HCT116 (cell line): ENCODE results near the gene AQP5.

ENCODE experiments used
- CTCF ChIP-seq, 3 experiments: fragments of 200-600 bp in 1 of 3; sonication (generic) in 1 of 3; IDR thresholded peaks in 2 of 3; conservative IDR thresholded peaks in 1 of 3; 2 replicates each; pipeline ENCODE4 v1.5.1; 2012 to 2017; ENCODE audit warnings: low read depth in 2 of 3, low read length in 2 of 3, antibody characterized with exemption in 1 of 3, borderline replicate concordance in 1 of 3, control low read depth in 1 of 3, mild to moderate bottlenecking in 1 of 3, mixed read lengths in 1 of 3, mixed run types in 1 of 3, moderate library complexity in 1 of 3; ENCODE audit not compliant: insufficient read depth in 1 of 3
- EGR1 ChIP-seq: IDR thresholded peaks from 2 replicates; pipeline ENCODE4 v1.6.1; 2012; ENCODE audit warnings: low read depth
- EZH2 ChIP-seq: fragments of 200-600 bp; sonication (generic); IDR thresholded peaks from 2 replicates; pipeline ENCODE4 v1.6.1; 2017; ENCODE audit warnings: antibody characterized with exemption, mixed run types
- MAX ChIP-seq: IDR thresholded peaks from 2 replicates; pipeline ENCODE4 v1.6.1; 2012
- ZFX ChIP-seq: fragments of 450-650 bp; IDR thresholded peaks from 2 replicates; pipeline ENCODE4 v1.6.1; 2017

DNA sequence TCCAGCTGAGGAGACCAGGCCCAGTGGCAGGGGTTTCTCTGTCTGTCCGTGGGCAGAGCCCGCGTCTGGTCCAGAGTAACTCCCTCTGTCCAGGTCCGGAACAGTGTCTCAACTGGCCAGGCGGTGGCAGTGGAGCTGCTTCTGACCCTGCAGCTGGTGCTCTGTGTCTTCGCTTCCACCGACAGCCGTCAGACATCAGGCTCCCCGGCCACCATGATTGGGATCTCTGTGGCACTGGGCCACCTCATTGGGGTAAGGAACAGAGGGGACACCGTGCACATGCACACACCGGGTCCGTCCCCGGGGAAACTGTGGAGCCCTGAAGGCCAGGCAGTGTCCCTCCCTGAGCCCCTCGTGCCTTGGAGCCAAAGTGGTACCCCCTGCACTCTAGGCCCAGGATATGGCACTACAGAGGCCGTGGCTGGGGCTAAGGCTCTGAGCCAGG lies 12.6 kb downstream of the AQP5 start:
- no peak for TF ChIP-seq EZH2
- peak; percentile 15 to 36 (median 30); a peak in 3 of 6 replicates for TF ChIP-seq CTCF (IDR thresholded peaks at IDR 0.05 in 2 of 3, conservative IDR thresholded peaks at IDR 0.05 in 1 of 3; ENCODE audit: borderline replicate concordance in 1 of 3, insufficient read depth in 1 of 3, low read depth in 2 of 3, low read length in 2 of 3)
- TF ChIP-seq MAX, result no peak
- TF ChIP-seq ZFX, result no peak
- TF ChIP-seq EGR1, result no peak
